GM23338 (cell line): Measurements from ENCODE around the gene SLCO4A1. TPM values are rescaled to one million over a fixed set of nuclear protein-coding genes. Genes with fewer than 3 reads are reported as not detected.
A peak's percentile ranks its signal among the peaks of the same experiment; 100 is the strongest.

Experiments used
- ATAC-seq: fragments of 200-7000 bp; cut with Tn5 transposase; 3 replicates; pipeline ENCODE4 v1.9.1; 2020
- DNase-seq: peaks from one replicate; pipeline ENCODE4 v3.0.0-alpha.2; 2015; ENCODE audit warnings: low spot score
- H2AFZ ChIP-seq: fragments of 200-600 bp; sonication (generic); 2 replicates; pipeline ENCODE4 v1.8.0; 2016; ENCODE audit warnings: antibody characterized with exemption, mild to moderate bottlenecking, moderate library complexity
- H3F3A ChIP-seq: fragments of 200-600 bp; sonication (generic); replicated peaks from 2 replicates; pipeline ENCODE4 v1.8.0; 2017; ENCODE audit warnings: antibody characterized with exemption, mixed run types, low read depth
- H3K27ac ChIP-seq: fragments of 200-600 bp; sonication (generic); 2 replicates; pipeline ENCODE4 v1.6.1; 2016; ENCODE audit warnings: low read depth
- H3K27me3 ChIP-seq: fragments of 200-600 bp; sonication (generic); 2 replicates; pipeline ENCODE4 v1.8.0; 2016; ENCODE audit warnings: mild to moderate bottlenecking, mixed run types, moderate library complexity; ENCODE audit not compliant: insufficient read depth
- H3K36me3 ChIP-seq: fragments of 200-600 bp; sonication (generic); 2 replicates; pipeline ENCODE4 v1.8.0; 2016; ENCODE audit warnings: mild to moderate bottlenecking; ENCODE audit not compliant: insufficient read depth
- H3K4me1 ChIP-seq: fragments of 200-600 bp; sonication (generic); 2 replicates; pipeline ENCODE4 v1.8.0; 2016; ENCODE audit warnings: mild to moderate bottlenecking, moderate library complexity; ENCODE audit not compliant: insufficient read depth
- H3K4me2 ChIP-seq: fragments of 200-600 bp; sonication (generic); 2 replicates; pipeline ENCODE4 v1.7.1; 2017; ENCODE audit warnings: mixed run types
- H3K4me3 ChIP-seq: fragments of 200-600 bp; sonication (generic); 2 replicates; pipeline ENCODE4 v1.6.1; 2016; ENCODE audit warnings: mixed run types
- H3K79me2 ChIP-seq: fragments of 200-600 bp; sonication (generic); replicated peaks from 2 replicates; pipeline ENCODE4 v1.8.0; 2017; ENCODE audit warnings: mild to moderate bottlenecking; ENCODE audit not compliant: insufficient read depth
- H3K9me2 ChIP-seq: fragments of 200-600 bp; sonication (generic); 2 replicates; pipeline ENCODE4 v1.8.0; 2017; ENCODE audit not compliant: insufficient read depth
- H4K20me1 ChIP-seq: fragments of 200-600 bp; sonication (generic); replicated peaks from 2 replicates; pipeline ENCODE4 v1.8.0; 2017; ENCODE audit warnings: mild to moderate bottlenecking; ENCODE audit not compliant: insufficient read depth
- H3K27ac Mint-ChIP-seq: 2 replicates; pipeline ENCODE4 v1.8.0; 2020; ENCODE audit warnings: inconsistent platforms, mild to moderate bottlenecking, moderate library complexity, mixed read lengths
- H3K27me3 Mint-ChIP-seq: 3 replicates; pipeline ENCODE4 v1.8.0; 2022; ENCODE audit warnings: low read depth, mild to moderate bottlenecking, moderate library complexity, mixed read lengths, inconsistent platforms; ENCODE audit not compliant: insufficient read depth, poor library complexity
- H3K36me3 Mint-ChIP-seq: 3 replicates; pipeline ENCODE4 v1.8.0; 2021; ENCODE audit warnings: low read depth, mild to moderate bottlenecking, inconsistent platforms, moderate library complexity, mixed read lengths
- H3K4me1 Mint-ChIP-seq: 3 replicates; pipeline ENCODE4 v1.8.0; 2020; ENCODE audit warnings: mild to moderate bottlenecking, inconsistent platforms, mixed read lengths
- H3K4me3 Mint-ChIP-seq: 3 replicates; pipeline ENCODE4 v1.8.0; 2021; ENCODE audit warnings: moderate library complexity, mild to moderate bottlenecking, inconsistent platforms, mixed read lengths
- H3K9me3 Mint-ChIP-seq: 3 replicates; pipeline ENCODE4 v1.8.0; 2020; ENCODE audit warnings: moderate library complexity, mild to moderate bottlenecking, inconsistent platforms, mixed read lengths
- CREB1 ChIP-seq: fragments of 250-450 bp; sonication (Bioruptor Pico); IDR thresholded peaks from 2 replicates; pipeline ENCODE4 v1.5.0; 2020; ENCODE audit warnings: low read depth, mild to moderate bottlenecking, moderate library complexity
- ETS1 ChIP-seq: IDR thresholded peaks from 2 replicates; pipeline ENCODE4 v1.6.1; 2016; ENCODE audit warnings: antibody characterized with exemption
- EZH2 ChIP-seq: fragments of 200-600 bp; sonication (generic); IDR thresholded peaks from one replicate; pipeline ENCODE4 v1.8.0; 2017; ENCODE audit warnings: antibody characterized with exemption, mild to moderate bottlenecking, low read depth; ENCODE audit not compliant: unreplicated experiment
- EZH2phosphoT487 ChIP-seq: fragments of 200-600 bp; sonication (generic); IDR thresholded peaks from one replicate; pipeline ENCODE4 v1.8.1; 2018; ENCODE audit warnings: antibody characterized with exemption; ENCODE audit not compliant: unreplicated experiment
- JUNB ChIP-seq: IDR thresholded peaks from one replicate; pipeline ENCODE4 v1.6.1; 2016; ENCODE audit warnings: antibody characterized with exemption; ENCODE audit not compliant: unreplicated experiment
- REST ChIP-seq: IDR thresholded peaks from one replicate; pipeline ENCODE4 v1.6.1; 2018; ENCODE audit warnings: antibody characterized with exemption; ENCODE audit not compliant: unreplicated experiment
- ZNF114 ChIP-seq: fragments of 250-450 bp; sonication (Bioruptor Pico); IDR thresholded peaks from 2 replicates; pipeline ENCODE4 v1.5.0; 2020; ENCODE audit warnings: mild to moderate bottlenecking, moderate library complexity
- ZNF331 ChIP-seq: fragments of 250-450 bp; sonication (Bioruptor Pico); IDR thresholded peaks from 2 replicates; pipeline ENCODE4 v1.5.0; 2020; ENCODE audit warnings: low read depth, mild to moderate bottlenecking, moderate library complexity
- ZNF462 ChIP-seq: fragments of 250-450 bp; sonication (Bioruptor Pico); IDR thresholded peaks from 2 replicates; pipeline ENCODE4 v1.5.0; 2020; ENCODE audit warnings: mild to moderate bottlenecking, moderate library complexity
- polyA plus RNA-seq: library from polyadenylated mRNA; unstranded; fragments of >200 nt; fragmentation: Nextera tagmentation; extraction: Ambion mirVana; gene quantifications from 2 replicates; pipeline ENCODE4 v1.2.1, GENCODE V29; 2016
- total RNA-seq: library from RNA; depleted of rRNA; stranded (reverse); fragments of >200 nt; shearing (Covaris generic); gene quantifications from 2 replicates; pipeline ENCODE4 v1.2.3, GENCODE V29; 2014

SLCO4A1 gene
- total and polyA plus RNA-seq, 2 experiments from 2014 or later, result 28.5 to 41.6 TPM

GRCh38 chr20:62635852-62636251 lies 6.5 kb upstream of the SLCO4A1 start:
- TF ChIP-seq ZNF114 (CRISPR knock-in tag), result no peak
- H3K27ac Mint-ChIP-seq, result no peak overlapping the region
- H3K79me2 ChIP-seq, result no peaks in the 10 kb centered on the region
- H4K20me1 ChIP-seq, result no peaks in the 10 kb centered on the region
- no peaks in the 10 kb centered on the region; the same call in 2 of the 3 replicates for H3K36me3 Mint-ChIP-seq
- peaks cover 3% of the 10 kb centered on the region; the same call in 1 of the 2 replicates for H3F3A ChIP-seq
- peaks cover 19% of the 10 kb centered on the region for H3K4me1 Mint-ChIP-seq
- peaks cover 17% of the 10 kb centered on the region for H3K27me3 Mint-ChIP-seq
- peaks cover 10% of the 10 kb centered on the region for H3K27me3 ChIP-seq
- no peak overlapping the region for H3K4me3 Mint-ChIP-seq
- peak; percentile 70 for ATAC-seq
- no peak overlapping the region for H3K27ac ChIP-seq
- peaks cover 8% of the 10 kb centered on the region; the same call in 1 of the 2 replicates for H3K4me1 ChIP-seq
- no peaks in the 10 kb centered on the region for H3K9me3 Mint-ChIP-seq
- no peaks in the 10 kb centered on the region for H3K9me2 ChIP-seq
- H2AFZ ChIP-seq, result peak overlapping the region; percentile 84; the same call in 1 of the 2 replicates
- peak; percentile 45 for DNase-seq
- H3K4me2 ChIP-seq, result no peak overlapping the region
- no peaks in the 10 kb centered on the region for H3K36me3 ChIP-seq
- no peak overlapping the region for H3K4me3 ChIP-seq

GRCh38 chr20:62636446-62636845 lies 5.9 kb upstream of the SLCO4A1 start:
- TF ChIP-seq EZH2 (no peak), ZNF331 (no peak), ZNF114 (CRISPR knock-in tag) (no peak), REST (no peak), ETS1 (no peak), ZNF462 (no peak), JUNB (no peak), CREB1 (CRISPR knock-in tag) (no peak), EZH2phosphoT487 (no peak)
- Histone ChIP-seq H3K4me3 (no peak overlapping the region), H3K36me3 (no peaks in the 10 kb centered on the region), H4K20me1 (no peaks in the 10 kb centered on the region), H3F3A (peaks cover 5% of the 10 kb centered on the region; the same call in 1 of the 2 replicates), H3K9me2 (no peaks in the 10 kb centered on the region), H3K79me2 (no peaks in the 10 kb centered on the region), H2AFZ (peak overlapping the region; percentile 69; the same call in 1 of the 2 replicates), H3K27ac (no peak overlapping the region), H3K27me3 (peaks cover 16% of the 10 kb centered on the region), H3K4me1 (peaks cover 8% of the 10 kb centered on the region; the same call in 1 of the 2 replicates), H3K4me2 (no peak overlapping the region)
- ATAC-seq (peak; percentile 29), DNase-seq (no peak)
- Mint-ChIP-seq H3K4me1 (peaks cover 19% of the 10 kb centered on the region), H3K36me3 (no peaks in the 10 kb centered on the region; the same call in 2 of the 3 replicates), H3K9me3 (no peaks in the 10 kb centered on the region), H3K27me3 (peaks cover 19% of the 10 kb centered on the region), H3K4me3 (no peak overlapping the region), H3K27ac (no peak overlapping the region)
